ENCODE measurements around the gene GPRASP1.

Gene GPRASP1

DNA sequence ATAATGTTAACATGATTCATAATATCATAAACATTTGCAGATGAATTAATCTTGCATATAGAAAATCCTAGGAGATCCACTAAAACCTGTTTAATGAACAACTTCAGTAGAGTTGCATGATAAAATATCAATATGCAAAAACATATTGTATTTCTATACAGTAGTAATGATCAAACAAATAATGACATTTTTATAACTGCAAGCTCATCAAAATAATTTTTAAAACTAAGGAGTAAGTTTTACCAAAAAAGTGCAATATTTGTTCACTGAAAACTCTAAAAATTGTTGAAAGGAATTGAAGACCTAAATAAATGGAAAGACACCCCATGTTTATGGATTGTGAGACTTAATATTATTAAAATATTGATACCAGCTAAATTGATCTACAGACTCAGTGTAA, 45.0 kb downstream of the GPRASP1 start:
- no peak for DNase-seq (ENCODE audit: low read depth in 2 of 2)

DNA sequence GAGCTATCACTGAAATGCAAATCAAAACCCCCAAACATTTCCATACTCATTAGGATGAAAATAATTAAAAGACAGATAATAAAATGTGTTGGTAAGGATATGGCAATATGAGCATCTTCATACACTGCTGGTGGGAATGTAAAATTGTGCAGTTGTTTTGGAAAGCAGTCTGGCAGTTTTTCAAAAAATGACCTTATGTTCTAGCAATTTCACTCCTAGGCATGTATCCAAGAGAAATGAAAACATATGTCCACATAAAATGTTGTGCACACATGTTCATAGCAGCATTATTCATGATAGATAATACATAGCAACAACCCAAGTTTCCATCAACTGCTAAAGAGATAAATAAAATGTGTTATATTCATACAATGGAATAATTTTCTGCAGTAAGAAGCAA, 46.2 kb downstream of the GPRASP1 start:
- DNase-seq (ENCODE audit: low read depth in 2 of 2), result no peak
